GM19238 (cell line): ENCODE results near the gene GBP6.
"Not testable (repeated sequence)": the region's sequence is repeated elsewhere in the genome, so short reads cannot be mapped to it uniquely, and the experiment has no call there.

Experiments used
- DNase-seq: peaks from one replicate; pipeline ENCODE4 v3.0.0; 2011; ENCODE audit warnings: low spot score; ENCODE audit not compliant: insufficient read length

Gene GBP6

GRCh38 chr1:89363638-89364536, at the start of gene GBP6:
Gene GBP6, plus strand, starts transcription at chr1:89364059. Its CDS starts 4,493 bp downstream, at chr1:89368552.
- DNase-seq = no peak

GRCh38 chr1:89322402-89322801, 41.5 kb upstream of the GBP6 start:
- no peak for DNase-seq

GRCh38 chr1:89331890-89332289, 32.0 kb upstream of the GBP6 start:
- DNase-seq = no peak

GRCh38 chr1:89332461-89332860, 31.4 kb upstream of the GBP6 start:
- DNase-seq = no peak

- no peak for DNase-seq
Observed at GRCh38 chr1:89335486-89335885, 28.4 kb upstream of the GBP6 start.

- no peak for DNase-seq
Observed at GRCh38 chr1:89337903-89338302, 26.0 kb upstream of the GBP6 start.

- DNase-seq = no peak
Observed at GRCh38 chr1:89339039-89339438, 24.8 kb upstream of the GBP6 start.

GRCh38 chr1:89345479-89345878, 18.4 kb upstream of the GBP6 start:
- not testable (repeated sequence) for DNase-seq

- no peak for DNase-seq
Observed at GRCh38 chr1:89347296-89347695, 16.6 kb upstream of the GBP6 start.

GRCh38 chr1:89350298-89350697, 13.6 kb upstream of the GBP6 start:
- no peak for DNase-seq

GRCh38 chr1:89351597-89352311, 12.1 kb upstream of the GBP6 start:
- DNase-seq = no peak

- no peak for DNase-seq
Observed at GRCh38 chr1:89352421-89352820, 11.4 kb upstream of the GBP6 start.

GRCh38 chr1:89354205-89354604, 9.7 kb upstream of the GBP6 start:
- no peak for DNase-seq

- DNase-seq = no peak
Observed at GRCh38 chr1:89355056-89355455, 8.8 kb upstream of the GBP6 start.

GRCh38 chr1:89356658-89357400, 7.0 kb upstream of the GBP6 start:
- no peak for DNase-seq

GRCh38 chr1:89358287-89358893, 5.5 kb upstream of the GBP6 start:
- peak; percentile 41 for DNase-seq

- DNase-seq = no peak
Observed at GRCh38 chr1:89360716-89361115, 3.1 kb upstream of the GBP6 start.

- no peak for DNase-seq
Observed at GRCh38 chr1:89361681-89362080, 2.2 kb upstream of the GBP6 start.

- no peak for DNase-seq
Observed at GRCh38 chr1:89363196-89363595, 663 bp upstream of the GBP6 start.

- DNase-seq = no peak
Observed at GRCh38 chr1:89364954-89365550, 1.2 kb downstream of the GBP6 start.

- no peak for DNase-seq
Observed at GRCh38 chr1:89367221-89367620, 3.4 kb downstream of the GBP6 start.
